K562 (cell line): ENCODE data around the gene TAF11L8. TPM values are rescaled to one million over a fixed set of nuclear protein-coding genes. Genes with fewer than 3 reads are reported as not detected.
"Not testable (repeated sequence)": the region's sequence is repeated elsewhere in the genome, so short reads cannot be mapped to it uniquely, and the experiment has no call there.

Experiments
- ATAC-seq: fragments of 200-7000 bp; cut with Tn5 transposase; 3 replicates; pipeline ENCODE4 v1.9.1; 2020; ENCODE audit warnings: moderate library complexity
- BruUV-seq: library from RNA; stranded (reverse); fragments of 400-500 nt; replicated peaks from 2 replicates; lab custom pipeline; 2021; lab: Mats Ljungman, UMichigan
- CTCF ChIA-PET: fragments of 300-600 bp; formaldehyde crosslinking; extraction: SDS; loops from one replicate; lab custom pipeline; 2021; ENCODE audit warnings: low intra/inter-chr PET ratio; lab: Yijun Ruan, JAX
- POLR2A ChIA-PET: fragments of 300-600, 350-650 bp; sonication (Branson Sonifier 250); formaldehyde crosslinking; extraction: SDS; loops from one replicate; lab custom pipeline; 2021; ENCODE audit warnings: antibody characterized with exemption, inconsistent platforms; lab: Yijun Ruan, JAX
- DNase-seq, 4 experiments: peaks; one replicate each; pipeline versions ENCODE4 v3.0.0 to v3.0.0-alpha.2; 2011 to 2018; ENCODE audit warnings: low spot score in 3 of 4, mixed read lengths in 3 of 4; ENCODE audit errors: extremely low read depth in 1 of 4
- FAIRE-seq: peaks from 2 replicates; lab custom pipeline; 2011; peaks lifted over from hg19 to GRCh38; lab: Jason Lieb, UNC
- H2AFZ ChIP-seq: 2 replicates; pipeline ENCODE4 v1.6.0; 2011; ENCODE audit warnings: low read depth, low read length, control low read depth, inconsistent platforms
- H3K27ac ChIP-seq: fragments of 200-600 bp; 3 replicates; pipeline ENCODE4 v1.8.0; 2011; ENCODE audit warnings: low read depth, mild to moderate bottlenecking, control low read depth, inconsistent platforms, low read length, moderate library complexity, mixed read lengths; ENCODE audit errors: extremely low read depth
- H3K27me3 ChIP-seq, 2 experiments: fragments of 300-600 bp in 1 of 2; 2 replicates in 1 of 2; 3 replicates in 1 of 2; pipeline versions ENCODE4 v1.6.0 to v1.8.0; 2011; ENCODE audit warnings: inconsistent platforms in 2 of 2, low read length in 2 of 2, mild to moderate bottlenecking in 1 of 2, mixed read lengths in 1 of 2, moderate library complexity in 1 of 2; ENCODE audit not compliant: control insufficient read depth in 2 of 2, insufficient read depth in 2 of 2
- H3K36me3 ChIP-seq: fragments of 300-600 bp; 3 replicates; pipeline ENCODE4 v1.8.0; 2011; ENCODE audit warnings: mild to moderate bottlenecking, low read length, inconsistent platforms; ENCODE audit not compliant: control insufficient read depth, insufficient read depth
- H3K4me1 ChIP-seq, 2 experiments: fragments of 200-600 bp in 1 of 2; replicated peaks in 1 of 2; 2 replicates in 1 of 2; 3 replicates in 1 of 2; pipeline versions ENCODE4 v1.5.1 to v1.8.0; 2011; ENCODE audit warnings: inconsistent platforms in 2 of 2, low read length in 2 of 2, mild to moderate bottlenecking in 1 of 2, mixed read lengths in 1 of 2, moderate library complexity in 1 of 2; ENCODE audit not compliant: control insufficient read depth in 2 of 2, insufficient read depth in 2 of 2
- H3K4me2 ChIP-seq: 2 replicates; pipeline ENCODE4 v1.6.1; 2011; ENCODE audit warnings: low read length, control low read depth, inconsistent platforms, mixed read lengths; ENCODE audit not compliant: insufficient read depth
- H3K4me3 ChIP-seq: fragments of 200-600 bp; sonication (generic), shearing (Covaris generic); 2 replicates; pipeline ENCODE4 v1.5.1; 2016; ENCODE audit warnings: control low read depth, inconsistent platforms
- H3K79me2 ChIP-seq: fragments of 200-600 bp; 3 replicates; pipeline ENCODE4 v1.8.0; 2011; ENCODE audit warnings: low read length, inconsistent platforms; ENCODE audit not compliant: control insufficient read depth, insufficient read depth
- H3K9ac ChIP-seq, 2 experiments: 2 replicates each; pipeline versions ENCODE4 v1.6.0 to v1.6.1; 2011; ENCODE audit warnings: low read depth in 2 of 2, low read length in 2 of 2, control low read depth in 1 of 2, inconsistent platforms in 1 of 2, mild to moderate bottlenecking in 1 of 2, mixed read lengths in 1 of 2; ENCODE audit not compliant: insufficient read depth in 1 of 2
- H3K9me1 ChIP-seq: one replicate; pipeline ENCODE4 v1.6.0; 2011; ENCODE audit warnings: inconsistent platforms, mild to moderate bottlenecking, low read length, moderate library complexity; ENCODE audit not compliant: control insufficient read depth, insufficient read depth
- H3K9me3 ChIP-seq: replicated peaks from 2 replicates; pipeline ENCODE4 v1.5.1; 2011; ENCODE audit warnings: low read depth, low read length, inconsistent platforms; ENCODE audit not compliant: control insufficient read depth, insufficient read depth
- H4K20me1 ChIP-seq: replicated peaks from 2 replicates; pipeline ENCODE4 v1.6.1; 2011; ENCODE audit warnings: low read length, inconsistent platforms, mixed read lengths; ENCODE audit not compliant: control insufficient read depth, insufficient read depth
- DDX20 ChIP-seq: fragments of 450-650 bp; IDR thresholded peaks from 2 replicates; pipeline ENCODE4 v1.6.1; 2016; ENCODE audit warnings: missing genetic modification characterization, low read depth, mild to moderate bottlenecking, missing compliant biosample characterization, moderate library complexity
- JUNB ChIP-seq: fragments of 450-650 bp; formaldehyde crosslinking; conservative IDR thresholded peaks from 2 replicates; pipeline ENCODE4 v1.4.0; 2020; ENCODE audit warnings: mild to moderate bottlenecking
- MEF2A ChIP-seq: IDR thresholded peaks from 2 replicates; pipeline ENCODE4 v1.6.1; 2011; ENCODE audit warnings: low read depth, mild to moderate bottlenecking, low read length, moderate library complexity; ENCODE audit not compliant: control insufficient read depth
- MXI1 ChIP-seq: IDR thresholded peaks from 2 replicates; pipeline ENCODE4 v1.6.1; 2011; ENCODE audit warnings: low read depth, mild to moderate bottlenecking, improper control_type of control experiment, low read length
- SMARCE1 ChIP-seq: fragments of 450-650 bp; IDR thresholded peaks from 2 replicates; pipeline ENCODE4 v1.7.1; 2016; ENCODE audit warnings: mild to moderate bottlenecking
- TAL1 ChIP-seq: fragments of 450-650 bp; IDR thresholded peaks from 2 replicates; pipeline ENCODE4 v1.6.1; 2016; ENCODE audit warnings: mild to moderate bottlenecking
- ZNF146 ChIP-seq: IDR thresholded peaks from one replicate; pipeline ENCODE4 v1.6.1; 2018; ENCODE audit warnings: missing compliant biosample characterization; ENCODE audit not compliant: unreplicated experiment
- WGBS: fragments of 100-300 bp; shearing (Covaris generic); methylation state at CpG from one replicate; pipeline ENCODE4 v1.1.6; 2016; ENCODE audit warnings: low coverage, mixed read lengths; ENCODE audit not compliant: insufficient coverage; ENCODE audit errors: missing lambda C conversion rate; 5-methylcytosine and 5-hydroxymethylcytosine counted together
- in situ Hi-C: fragments of 300-500 bp; cut with MboI; formaldehyde crosslinking; loops from 4 replicates; pipeline ENCODE4 v1.15.0; 2018; ENCODE audit warnings: inconsistent platforms, mixed read lengths
- intact Hi-C: fragments of 100-400 bp; cut with micrococcal nuclease; formaldehyde crosslinking; loops from 2 replicates; pipeline ENCODE4 v1.14.2; 2022
- polyA plus RNA-seq, 8 experiments: library from polyadenylated mRNA; depleted of rRNA in 4 of 8; stranded (reverse) in 5 of 8; unstranded in 3 of 8; fragments of >200 nt; fragmentation: Nextera tagmentation in 2 of 8; fragmentation: Illumina TruSeq in 1 of 8; extraction: Ambion mirVana in 2 of 8; extraction: Trizol in 1 of 8; gene quantifications; 2 replicates each; pipeline versions ENCODE4 v1.2.1 to v1.2.3, GENCODE V29; 2011 to 2014; ENCODE audit warnings: inconsistent platforms in 1 of 8, missing spikeins in 1 of 8
- total RNA-seq, 7 experiments: library from RNA; depleted of rRNA in 6 of 7; stranded (reverse); fragments of >200 nt in 6 of 7; fragmentation: Illumina TruSeq in 2 of 7; extraction: Trizol in 2 of 7; gene quantifications; 2 replicates each; pipeline versions ENCODE4 v1.2.1 to v1.2.3, GENCODE V29; 2011 to 2021; ENCODE audit warnings: low replicate concordance in 1 of 7

Gene TAF11L8
- total and polyA plus RNA-seq, 9 of the 15 experiments (the other 6 are each of a cell fraction or from before 2014, with no cell fraction given): not detected

DNA sequence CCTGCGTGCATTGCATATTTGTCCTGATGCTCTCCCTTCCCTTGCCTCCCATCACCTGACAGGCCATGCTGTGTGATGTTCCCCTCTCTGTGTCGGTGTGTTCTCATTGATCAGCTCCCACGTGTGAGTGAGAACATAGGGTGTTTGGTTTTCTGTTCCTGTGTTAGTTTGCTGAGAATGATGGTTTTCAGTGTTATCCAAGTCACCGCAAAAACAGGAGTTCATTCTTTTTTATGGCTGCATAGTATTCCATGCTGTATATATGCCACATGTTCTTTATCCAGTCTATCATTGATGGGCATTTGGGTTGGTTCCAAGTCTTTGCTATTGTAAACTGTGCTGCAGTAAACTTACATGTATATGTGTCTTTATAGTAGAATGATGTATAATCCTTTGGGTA is 16.7 kb upstream of the TAF11L8 start:
- POLR2A ChIA-PET, H3K79me2 ChIP-seq, H3K4me2 ChIP-seq, H2AFZ ChIP-seq, intact Hi-C loops, H3K9ac ChIP-seq, DNase-seq, H3K4me3 ChIP-seq, BruUV-seq, H3K4me1 ChIP-seq, H4K20me1 ChIP-seq, H3K27ac ChIP-seq, ATAC-seq, FAIRE-seq, H3K9me1 ChIP-seq, CTCF ChIA-PET, H3K27me3 ChIP-seq, H3K36me3 ChIP-seq, H3K9me3 ChIP-seq: not testable (repeated sequence)
- 5% methylated on average over 4 of the region's 4 CpGs for WGBS
- in situ Hi-C loops: loop anchor here (5.0 kb wide), 1 partner anchor 80 kb away; the partner anchor contains the start of genes TAF11L5 and TAF11L6
- TF ChIP-seq ZNF146 (CRISPR knock-in tag): peak; percentile 61

DNA sequence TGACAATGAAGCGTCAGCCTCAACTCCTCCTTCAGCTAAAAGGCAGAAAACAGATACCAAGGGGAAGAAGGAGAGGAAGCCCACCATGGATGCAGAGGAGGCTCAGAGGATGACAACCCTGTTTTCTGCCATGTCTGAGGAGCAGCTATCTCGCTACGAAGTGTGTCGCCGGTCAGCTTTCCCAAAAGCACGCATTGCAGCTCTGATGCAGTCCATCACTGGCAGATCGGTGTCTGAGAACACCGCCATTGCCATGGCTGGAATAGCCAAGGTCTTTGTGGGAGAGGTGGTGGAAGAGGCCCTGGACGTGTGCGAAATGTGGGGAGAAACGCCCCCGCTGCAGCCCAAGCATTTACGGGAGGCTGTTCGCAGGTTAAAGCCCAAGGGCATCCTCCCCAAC is 14.2 kb upstream of the TAF11L8 start:
- FAIRE-seq (no peak), DNase-seq (no peak), ATAC-seq (no peak)
- BruUV-seq: no TSS peak
- in situ Hi-C loops (loop anchor here (5.0 kb wide), 1 partner anchor 78 kb away; the partner anchor contains the start of genes TAF11L5 and TAF11L6), intact Hi-C loops (no loop called here)
- no peaks in the 10 kb centered on the region for H3K4me1 ChIP-seq
- TF ChIP-seq DDX20 (tag): no peak
- TF ChIP-seq SMARCE1: no peak
- no peak for TF ChIP-seq TAL1
- no peak for TF ChIP-seq JUNB (CRISPR knock-in tag)
- no peak for TF ChIP-seq MEF2A
- no peak for TF ChIP-seq MXI1
- H3K9me3 ChIP-seq: no peaks in the 10 kb centered on the region
- no peak overlapping the region for H3K4me3 ChIP-seq
- no peak overlapping the region for H3K9ac ChIP-seq
- WGBS: 1% methylated on average over 14 of the region's 14 CpGs
- H2AFZ ChIP-seq: no peak overlapping the region
- H4K20me1 ChIP-seq: no peaks in the 10 kb centered on the region
- POLR2A ChIA-PET: no interaction called here
- CTCF ChIA-PET: no interaction called here
- H3K4me2 ChIP-seq: no peak overlapping the region
- no peaks in the 10 kb centered on the region for H3K9me1 ChIP-seq
- H3K79me2 ChIP-seq: no peaks in the 10 kb centered on the region
- no peaks in the 10 kb centered on the region for H3K36me3 ChIP-seq
- H3K27ac ChIP-seq: no peak overlapping the region
- H3K27me3 ChIP-seq: no peaks in the 10 kb centered on the region

DNA sequence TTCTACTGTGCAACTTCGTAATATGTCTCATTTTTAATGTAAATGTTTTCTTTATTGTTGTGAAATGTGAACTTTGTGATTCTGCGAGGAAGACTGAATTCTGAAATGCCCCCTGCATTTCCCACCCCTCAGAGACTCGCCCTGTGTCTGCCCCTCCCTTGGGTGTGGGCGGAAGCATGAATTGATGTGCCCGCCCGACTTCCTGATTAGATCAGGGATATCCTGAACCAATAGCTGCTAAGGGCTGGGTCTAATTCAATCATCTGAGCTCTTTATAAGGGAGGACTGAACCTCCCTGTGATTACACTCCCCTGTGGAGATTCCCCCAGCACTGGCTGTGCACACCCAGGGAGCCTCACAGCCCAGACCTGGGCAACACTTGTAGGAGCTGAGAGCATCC is 13.1 kb upstream of the TAF11L8 start, which contains the start of gene TAF11L11:
TSS of gene TAF11L11 (plus strand) at position 304 of the 400 bp plus-strand sequence.
- H3K79me2 ChIP-seq, ATAC-seq, H3K27ac ChIP-seq, H4K20me1 ChIP-seq, BruUV-seq, CTCF ChIA-PET, in situ Hi-C loops, H3K9me3 ChIP-seq, H3K9me1 ChIP-seq, POLR2A ChIA-PET, DNase-seq, FAIRE-seq, H3K4me3 ChIP-seq, H3K4me2 ChIP-seq, intact Hi-C loops, H3K27me3 ChIP-seq, H3K4me1 ChIP-seq, H3K9ac ChIP-seq, H3K36me3 ChIP-seq, H2AFZ ChIP-seq: not testable (repeated sequence)
- 0% methylated on average over 6 of the region's 6 CpGs for WGBS
